ENCODE results near the gene TMC1. TPM values are rescaled to one million over a fixed set of nuclear protein-coding genes. Genes with fewer than 3 reads are reported as not detected.
A peak's percentile ranks its signal among the peaks of the same experiment; 100 is the strongest.

Gene TMC1
- total RNA-seq, 2 donors from 2014 or later, result not detected

DNA sequence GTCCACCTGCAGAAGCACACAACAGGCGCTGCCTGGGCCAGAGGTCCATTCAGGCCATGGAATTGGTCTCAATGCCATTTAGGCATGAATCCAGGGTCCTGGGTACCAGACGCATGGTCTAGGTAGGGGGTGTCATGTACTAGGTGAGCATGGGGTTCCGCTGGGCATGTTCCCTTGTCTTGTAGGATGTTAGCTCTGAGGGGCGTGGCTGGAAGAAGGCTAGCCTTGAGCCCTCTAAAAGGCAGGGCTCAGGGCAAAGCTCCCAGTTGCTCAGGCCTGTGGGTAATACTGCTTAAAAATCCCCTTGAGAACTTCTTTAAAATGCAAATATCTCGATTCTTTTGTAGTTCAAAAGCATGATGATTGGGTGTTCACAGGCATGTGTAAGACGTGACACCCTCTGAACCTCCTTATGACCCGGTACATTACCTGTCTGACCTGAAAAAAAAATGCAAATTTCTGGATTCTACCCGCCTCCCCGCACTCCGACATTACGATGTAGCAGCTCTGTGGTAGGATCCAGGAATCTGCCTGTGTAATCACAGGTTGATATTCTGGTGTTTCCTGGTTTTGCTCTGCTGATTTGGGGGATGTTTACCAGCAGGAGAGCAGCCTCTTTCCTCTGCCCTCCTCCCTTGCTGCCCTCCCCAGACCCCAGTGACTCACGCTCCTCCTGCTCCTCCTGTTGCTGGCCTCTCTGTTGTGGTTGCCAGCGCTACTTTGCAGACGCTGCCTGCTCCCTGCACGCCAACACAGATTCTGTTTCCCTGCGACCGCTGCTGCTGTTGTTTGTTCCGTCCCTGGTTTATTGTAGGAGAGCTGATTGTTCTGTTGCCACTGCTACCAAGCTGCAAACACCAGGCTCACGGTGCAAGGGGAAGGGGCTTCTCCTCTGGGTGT, 5.7 kb downstream of the TMC1 start:
- Histone ChIP-seq H3K9me3 (no peaks in the 10 kb centered on the region), H3K4me1 (ENCODE audit: control insufficient read depth in 1 of 2, low read depth in 2 of 2) (peaks cover 0 to 12% of the 10 kb centered on the region in 2 donors), H3K36me3 (no peaks in the 10 kb centered on the region), H3K4me3 (peak overlapping the region; percentile 53), H3K27ac (no peak overlapping the region), H3K27me3 (replicated peaks; ENCODE audit: insufficient read depth) (no peaks in the 10 kb centered on the region)
- TF ChIP-seq, protein P1, sequence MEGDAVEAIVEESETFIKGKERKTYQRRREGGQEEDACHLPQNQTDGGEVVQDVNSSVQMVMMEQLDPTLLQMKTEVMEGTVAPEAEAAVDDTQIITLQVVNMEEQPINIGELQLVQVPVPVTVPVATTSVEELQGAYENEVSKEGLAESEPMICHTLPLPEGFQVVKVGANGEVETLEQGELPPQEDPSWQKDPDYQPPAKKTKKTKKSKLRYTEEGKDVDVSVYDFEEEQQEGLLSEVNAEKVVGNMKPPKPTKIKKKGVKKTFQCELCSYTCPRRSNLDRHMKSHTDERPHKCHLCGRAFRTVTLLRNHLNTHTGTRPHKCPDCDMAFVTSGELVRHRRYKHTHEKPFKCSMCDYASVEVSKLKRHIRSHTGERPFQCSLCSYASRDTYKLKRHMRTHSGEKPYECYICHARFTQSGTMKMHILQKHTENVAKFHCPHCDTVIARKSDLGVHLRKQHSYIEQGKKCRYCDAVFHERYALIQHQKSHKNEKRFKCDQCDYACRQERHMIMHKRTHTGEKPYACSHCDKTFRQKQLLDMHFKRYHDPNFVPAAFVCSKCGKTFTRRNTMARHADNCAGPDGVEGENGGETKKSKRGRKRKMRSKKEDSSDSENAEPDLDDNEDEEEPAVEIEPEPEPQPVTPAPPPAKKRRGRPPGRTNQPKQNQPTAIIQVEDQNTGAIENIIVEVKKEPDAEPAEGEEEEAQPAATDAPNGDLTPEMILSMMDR (IDR thresholded peaks at IDR 0.05), result no peak
- no peak for DNase-seq (ENCODE audit: low spot score)
- peak; percentile 90 for ATAC-seq (ENCODE audit: insufficient number of reproducible peaks, low FRiP score, low read depth)

DNA sequence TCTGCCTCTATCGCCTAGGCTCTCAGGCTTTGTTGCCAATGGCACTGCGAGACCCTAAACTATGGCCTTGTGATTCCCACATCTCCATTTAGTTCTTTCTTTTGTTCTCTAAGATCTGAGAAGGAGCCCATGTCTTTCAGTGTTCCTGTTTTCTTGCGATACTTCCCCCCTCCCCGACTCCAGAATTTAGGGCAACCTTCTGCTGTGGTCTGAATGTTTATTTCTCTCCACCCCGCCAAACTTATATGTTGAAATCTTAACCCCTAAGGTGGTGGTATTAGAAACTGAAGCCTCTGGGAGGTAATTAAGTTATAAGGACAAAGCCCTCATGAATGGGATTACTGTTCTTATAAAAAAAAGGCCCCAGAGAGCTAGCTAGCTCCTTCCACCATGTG, 6.4 kb downstream of the TMC1 start:
- Histone ChIP-seq H3K4me1 (ENCODE audit: control insufficient read depth in 1 of 2, low read depth in 2 of 2) (peaks cover 0 to 12% of the 10 kb centered on the region in 2 donors), H3K9me3 (no peaks in the 10 kb centered on the region), H3K36me3 (no peaks in the 10 kb centered on the region), H3K27ac (no peak overlapping the region), H3K27me3 (replicated peaks; ENCODE audit: insufficient read depth) (no peaks in the 10 kb centered on the region), H3K4me3 (peak overlapping the region; percentile 53)
- TF ChIP-seq, protein P1 (IDR thresholded peaks at IDR 0.05), result no peak
- no peak for ATAC-seq (ENCODE audit: insufficient number of reproducible peaks, low FRiP score, low read depth)
- no peak for DNase-seq (ENCODE audit: low spot score)

DNA sequence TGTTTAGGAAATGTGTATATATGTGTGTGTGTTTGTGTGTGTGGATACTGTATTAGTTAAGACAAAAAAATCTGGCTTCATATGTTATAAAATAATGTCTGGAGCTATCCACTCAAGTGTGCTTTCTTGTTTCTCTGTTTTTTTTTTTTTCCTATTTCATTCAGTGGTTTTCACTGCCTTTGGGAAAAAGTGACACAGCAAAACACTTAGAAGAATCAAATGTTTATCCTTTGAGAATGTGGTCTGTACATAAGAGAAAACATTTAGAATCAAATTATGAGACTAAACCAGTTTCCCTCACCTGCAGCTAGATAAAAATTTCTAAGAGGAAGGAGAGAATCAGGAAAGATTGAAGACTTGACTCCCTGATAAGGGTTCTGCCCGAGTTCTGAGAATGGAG, 8.1 kb downstream of the TMC1 start:
- Histone ChIP-seq H3K36me3 (no peaks in the 10 kb centered on the region), H3K27me3 (replicated peaks; ENCODE audit: insufficient read depth) (no peaks in the 10 kb centered on the region), H3K4me1 (ENCODE audit: control insufficient read depth in 1 of 2, low read depth in 2 of 2) (peaks cover 0 to 12% of the 10 kb centered on the region in 2 donors), H3K9me3 (no peaks in the 10 kb centered on the region), H3K27ac (no peak overlapping the region), H3K4me3 (no peak overlapping the region)
- TF ChIP-seq, protein P1 (IDR thresholded peaks at IDR 0.05), result no peak
- ATAC-seq (ENCODE audit: insufficient number of reproducible peaks, low FRiP score, low read depth) (no peak), DNase-seq (ENCODE audit: low spot score) (no peak)

DNA sequence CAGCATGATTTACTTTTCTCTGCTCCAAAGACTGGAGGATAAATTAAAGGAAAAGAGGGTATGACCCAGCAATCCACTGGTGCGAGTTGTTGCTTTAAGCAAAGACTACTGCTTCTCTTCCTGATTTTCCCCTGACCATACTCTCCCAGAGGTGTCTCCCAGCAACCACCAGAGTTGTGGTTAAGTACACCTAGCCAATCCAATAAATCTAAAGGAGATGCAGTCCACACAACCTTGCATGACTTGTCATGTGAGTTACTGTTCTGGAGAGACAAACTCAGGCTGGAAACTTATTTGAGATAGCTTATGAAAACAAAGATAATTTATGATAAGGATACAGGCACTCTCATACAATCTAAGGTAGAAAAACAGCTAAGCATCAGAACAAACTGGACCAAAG, 11.9 kb downstream of the TMC1 start:
- ATAC-seq (ENCODE audit: insufficient number of reproducible peaks, low FRiP score, low read depth) (no peak), DNase-seq (ENCODE audit: low spot score) (no peak)
- Histone ChIP-seq H3K4me3 (no peak overlapping the region), H3K9me3 (no peaks in the 10 kb centered on the region), H3K36me3 (no peaks in the 10 kb centered on the region), H3K27me3 (replicated peaks; ENCODE audit: insufficient read depth) (no peaks in the 10 kb centered on the region), H3K4me1 (ENCODE audit: control insufficient read depth in 1 of 2, low read depth in 2 of 2) (no peaks in the 10 kb centered on the region), H3K27ac (no peak overlapping the region)
- TF ChIP-seq, protein P1 (IDR thresholded peaks at IDR 0.05), result no peak

DNA sequence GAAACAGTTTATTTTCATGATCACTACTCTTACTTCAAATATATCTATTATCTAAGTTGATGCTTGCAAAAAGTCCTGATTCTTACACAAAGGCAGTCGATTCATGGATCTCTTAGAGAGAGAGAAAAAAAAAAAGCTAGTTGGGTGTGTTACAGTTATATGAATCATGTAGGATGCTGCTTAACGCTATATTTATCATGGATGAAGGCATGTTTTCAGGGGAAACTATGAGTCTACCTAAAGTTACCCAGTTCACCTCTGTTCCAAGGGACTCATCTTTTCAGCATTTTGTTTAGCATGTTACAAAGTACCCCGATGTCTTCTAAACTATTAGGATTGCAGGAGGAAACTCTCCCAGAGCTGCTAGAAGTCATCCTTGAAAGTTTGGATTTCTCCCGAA, 13.5 kb downstream of the TMC1 start:
- Histone ChIP-seq H3K4me1 (ENCODE audit: control insufficient read depth in 1 of 2, low read depth in 2 of 2) (no peaks in the 10 kb centered on the region), H3K9me3 (no peaks in the 10 kb centered on the region), H3K4me3 (no peak overlapping the region), H3K27me3 (replicated peaks; ENCODE audit: insufficient read depth) (no peaks in the 10 kb centered on the region), H3K36me3 (no peaks in the 10 kb centered on the region), H3K27ac (no peak overlapping the region)
- ATAC-seq (ENCODE audit: insufficient number of reproducible peaks, low FRiP score, low read depth) (no peak), DNase-seq (ENCODE audit: low spot score) (no peak)
- TF ChIP-seq, protein P1 (IDR thresholded peaks at IDR 0.05), result no peak
